GM21825 (cell line): ENCODE measurements around the gene ACOX3.
"Not testable (repeated sequence)": the region's sequence is repeated elsewhere in the genome, so short reads cannot be mapped to it uniquely, and the experiment has no call there.

Source experiments
- ATAC-seq: cut with Tn5 transposase; IDR thresholded peaks from one replicate; pipeline ENCODE4 v1.9.1; 2021; ENCODE audit warnings: mild to moderate bottlenecking, moderate library complexity; ENCODE audit not compliant: unreplicated experiment

The ACOX3 gene

DNA sequence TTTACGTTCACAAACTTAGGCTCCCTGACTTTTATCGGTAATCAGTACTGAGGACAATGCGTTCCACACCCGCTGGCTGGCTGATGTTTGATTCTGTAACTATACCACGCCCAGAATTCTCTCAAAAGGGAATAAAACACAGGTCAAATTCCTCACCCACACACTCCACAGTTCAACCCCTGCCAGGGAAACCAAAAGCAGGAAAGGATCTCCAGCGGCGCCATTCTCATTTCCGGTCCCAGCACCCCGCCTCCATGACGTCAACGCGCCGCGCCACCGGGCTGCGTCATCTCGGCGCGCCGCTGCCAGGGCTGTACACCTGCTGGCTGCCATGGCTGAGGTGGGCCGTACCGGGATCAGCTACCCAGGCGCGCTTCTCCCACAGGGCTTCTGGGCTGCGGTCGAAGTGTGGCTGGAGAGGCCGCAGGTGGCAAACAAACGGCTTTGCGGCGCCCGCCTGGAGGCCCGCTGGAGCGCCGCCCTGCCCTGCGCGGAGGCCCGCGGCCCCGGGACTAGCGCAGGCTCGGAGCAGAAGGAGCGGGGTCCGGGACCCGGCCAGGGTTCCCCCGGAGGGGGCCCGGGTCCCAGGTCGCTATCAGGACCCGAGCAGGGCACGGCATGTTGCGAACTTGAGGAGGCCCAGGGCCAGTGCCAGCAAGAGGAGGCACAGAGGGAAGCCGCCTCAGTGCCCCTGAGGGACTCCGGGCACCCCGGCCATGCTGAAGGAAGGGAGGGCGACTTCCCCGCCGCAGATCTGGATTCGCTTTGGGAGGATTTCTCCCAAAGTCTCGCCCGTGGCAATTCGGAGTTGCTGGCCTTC is at the start of gene ACOX3, which contains the start of gene TRMT44:
Gene ACOX3, minus strand, starts transcription at position 232 of the 820 bp plus-strand sequence. CDS start 24,202 bp downstream, outside the sequence.
Gene TRMT44, plus strand, starts transcription at position 286 of the 820 bp plus-strand sequence. Its CDS starts 46 bp downstream, at position 332.
- ATAC-seq: peak; percentile 82

DNA sequence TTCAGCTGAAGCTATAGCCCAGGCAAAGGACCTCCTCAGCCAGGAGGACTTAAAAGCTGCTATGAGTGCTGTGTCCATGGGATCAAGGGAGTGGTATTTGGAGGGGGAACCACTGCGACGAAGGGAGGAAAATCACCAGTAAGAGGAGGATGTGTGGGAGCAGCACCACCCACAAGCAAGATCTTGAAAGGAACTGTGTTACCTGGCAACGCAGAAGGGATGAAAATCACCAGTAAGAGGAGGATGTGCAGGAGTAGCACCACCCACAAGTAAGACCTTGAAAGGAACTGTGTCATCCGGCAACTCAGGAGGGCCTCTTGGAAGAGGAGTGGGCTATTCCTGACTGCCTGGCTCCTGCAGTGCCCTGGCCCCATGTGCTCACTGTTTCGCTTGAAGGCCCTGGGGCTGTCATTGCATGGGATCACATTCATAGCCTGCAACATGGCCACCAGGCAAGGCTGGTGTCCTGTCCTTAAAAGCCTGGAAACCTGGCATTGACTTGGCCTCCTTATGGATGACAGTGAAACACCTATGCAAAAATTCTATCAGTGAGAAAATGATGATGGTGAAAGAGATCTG is 48.4 kb upstream of the ACOX3 start:
- no peak for ATAC-seq

DNA sequence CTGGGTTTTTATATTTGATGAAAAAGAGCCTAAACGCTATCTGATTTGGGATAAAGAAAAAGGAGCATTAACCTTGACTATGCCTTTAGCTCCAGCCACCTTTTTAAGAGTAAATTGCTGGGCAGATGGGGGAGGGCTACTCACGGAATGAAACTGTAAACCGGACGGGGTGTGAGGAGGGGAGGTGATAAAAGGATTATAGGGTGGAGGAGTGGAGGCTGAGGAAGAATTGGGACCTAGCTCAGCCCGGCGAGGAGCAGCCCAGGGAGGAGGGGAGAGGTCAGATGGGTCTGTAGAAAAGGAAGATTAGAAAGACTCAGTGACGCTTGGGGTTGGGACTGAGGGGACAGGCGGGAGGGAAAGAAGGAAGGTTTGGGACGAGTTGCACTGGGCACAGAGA is 46.1 kb upstream of the ACOX3 start:
- not testable (repeated sequence) for ATAC-seq

DNA sequence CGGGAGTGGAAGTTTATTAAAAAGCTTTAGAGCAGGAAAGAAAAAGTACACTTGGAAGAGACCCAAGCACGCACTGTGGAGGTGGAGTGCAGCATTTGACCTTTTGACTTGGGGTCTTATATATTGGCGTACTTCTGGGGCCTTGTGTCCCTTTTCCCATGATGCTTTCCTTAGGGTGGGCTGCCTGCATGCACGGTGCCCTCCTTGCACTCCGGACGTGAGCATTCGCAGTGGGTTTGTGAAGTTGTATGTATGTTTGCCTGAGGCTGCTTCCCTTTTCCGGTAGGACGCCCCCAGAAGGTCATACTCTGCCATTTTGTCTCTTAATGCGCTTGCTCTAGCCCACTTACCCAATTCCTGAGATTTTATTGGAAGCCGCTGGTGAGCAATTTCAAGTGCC is 39.7 kb upstream of the ACOX3 start:
- no peak for ATAC-seq

DNA sequence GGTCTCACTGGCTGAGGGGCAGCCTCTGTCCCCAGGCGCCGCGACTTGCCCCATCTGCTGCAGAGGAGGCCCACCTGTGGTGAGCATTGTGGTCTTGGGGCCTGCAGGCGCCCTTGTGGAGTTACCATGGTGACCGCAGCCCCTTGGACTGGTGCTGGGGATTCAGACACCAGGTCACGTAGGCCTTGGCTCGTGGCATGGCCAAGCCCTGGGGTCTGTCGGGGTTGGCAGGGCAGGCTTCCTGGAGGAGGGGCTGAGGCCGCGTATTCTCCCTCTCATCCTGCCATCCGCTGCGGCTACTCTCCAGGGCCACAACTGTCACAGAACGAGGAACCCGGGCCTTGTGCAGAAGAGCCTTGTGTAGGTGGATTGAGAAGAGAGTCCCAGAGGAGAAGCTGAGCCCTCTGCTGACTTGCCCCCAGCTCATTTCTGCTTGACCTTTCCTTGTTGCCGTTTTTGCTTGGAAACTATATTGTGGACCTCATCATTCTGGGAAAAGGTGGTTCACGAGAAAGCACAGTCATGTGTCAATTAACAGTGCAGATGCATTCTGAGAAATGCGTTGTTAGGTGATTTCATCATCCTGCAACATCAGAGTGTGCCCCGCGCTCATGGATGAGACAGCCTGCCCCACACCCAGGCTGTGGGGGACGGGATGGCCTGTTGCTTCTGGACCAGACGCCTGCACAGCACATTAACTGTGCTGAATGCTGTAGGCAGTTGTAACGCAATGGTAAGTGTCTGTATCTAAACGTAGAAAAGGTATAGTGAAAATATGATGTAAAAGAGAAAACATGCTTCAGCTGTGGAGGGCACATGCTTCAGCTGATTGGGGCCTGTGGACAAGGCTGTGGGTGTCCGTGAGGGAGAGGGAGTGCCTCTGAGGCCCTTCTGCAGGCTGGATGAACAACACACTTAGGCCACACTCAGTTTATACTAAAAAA is 38.5 kb upstream of the ACOX3 start:
- no peak for ATAC-seq

DNA sequence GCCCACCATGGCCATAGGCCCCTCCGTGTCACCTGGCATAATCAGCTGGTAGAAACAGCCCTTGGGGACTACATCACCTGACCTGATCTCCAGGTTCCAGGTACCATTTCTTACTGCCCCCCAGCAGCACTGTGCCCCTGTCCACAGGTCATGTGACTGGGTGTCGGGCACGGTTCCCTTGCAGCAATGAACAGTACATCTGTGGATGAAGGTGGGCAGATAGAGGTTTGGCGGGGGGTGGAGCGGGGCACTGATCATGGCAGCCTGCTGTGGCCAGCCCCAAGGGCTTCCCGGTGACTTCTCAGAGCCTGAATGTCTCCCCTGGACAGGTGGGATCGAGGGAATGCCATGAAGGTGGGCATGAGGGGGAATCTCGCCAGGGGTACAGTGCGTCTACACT is 37.8 kb upstream of the ACOX3 start:
- no peak for ATAC-seq

DNA sequence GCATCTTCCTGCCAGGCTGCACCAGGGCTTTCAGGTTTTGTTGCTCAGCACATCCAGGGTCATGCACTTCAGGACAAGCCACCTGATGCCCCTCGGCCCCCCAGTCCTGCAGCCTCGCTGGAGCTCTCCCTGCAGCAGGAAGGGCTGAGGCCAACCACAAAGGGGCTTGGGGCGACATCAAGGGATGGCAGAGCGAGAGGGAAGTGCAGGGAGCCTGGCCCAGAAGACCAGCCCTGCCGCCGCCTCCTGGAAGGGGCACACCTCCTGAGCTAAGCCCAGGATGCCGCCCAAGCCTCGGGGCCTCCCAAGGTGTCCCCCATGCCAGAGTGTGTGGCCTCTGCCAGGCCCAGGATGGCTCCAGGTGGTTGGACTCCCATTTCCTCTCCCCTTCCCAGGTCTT is 37.2 kb upstream of the ACOX3 start:
- no peak for ATAC-seq

DNA sequence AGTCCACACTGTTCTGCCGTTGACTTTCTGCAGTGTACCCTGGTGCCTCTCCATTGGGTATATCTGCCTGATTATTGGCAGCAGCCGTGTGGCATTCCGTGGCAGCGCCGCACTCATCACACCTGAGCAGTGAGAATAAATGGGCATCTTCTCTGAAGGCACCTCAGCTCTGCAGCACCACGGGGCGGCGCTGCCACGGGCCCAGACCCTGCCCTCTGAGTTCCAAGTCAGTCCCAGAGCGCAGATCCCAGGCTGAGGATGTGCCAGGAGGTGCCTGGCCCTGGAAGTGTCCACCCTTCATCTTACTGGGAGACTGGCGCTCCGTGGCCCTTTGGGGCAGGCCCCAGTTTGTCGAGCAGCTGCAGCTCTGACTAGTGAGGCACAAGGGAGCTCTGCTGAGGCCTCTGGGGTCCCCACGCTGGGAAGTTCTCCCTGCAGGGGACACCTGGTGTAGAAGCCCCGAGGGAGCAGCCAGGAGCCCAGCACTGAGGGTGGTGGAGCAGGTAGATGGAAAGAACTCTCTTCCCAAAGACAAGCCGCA is 36.6 kb upstream of the ACOX3 start:
- ATAC-seq: no peak

DNA sequence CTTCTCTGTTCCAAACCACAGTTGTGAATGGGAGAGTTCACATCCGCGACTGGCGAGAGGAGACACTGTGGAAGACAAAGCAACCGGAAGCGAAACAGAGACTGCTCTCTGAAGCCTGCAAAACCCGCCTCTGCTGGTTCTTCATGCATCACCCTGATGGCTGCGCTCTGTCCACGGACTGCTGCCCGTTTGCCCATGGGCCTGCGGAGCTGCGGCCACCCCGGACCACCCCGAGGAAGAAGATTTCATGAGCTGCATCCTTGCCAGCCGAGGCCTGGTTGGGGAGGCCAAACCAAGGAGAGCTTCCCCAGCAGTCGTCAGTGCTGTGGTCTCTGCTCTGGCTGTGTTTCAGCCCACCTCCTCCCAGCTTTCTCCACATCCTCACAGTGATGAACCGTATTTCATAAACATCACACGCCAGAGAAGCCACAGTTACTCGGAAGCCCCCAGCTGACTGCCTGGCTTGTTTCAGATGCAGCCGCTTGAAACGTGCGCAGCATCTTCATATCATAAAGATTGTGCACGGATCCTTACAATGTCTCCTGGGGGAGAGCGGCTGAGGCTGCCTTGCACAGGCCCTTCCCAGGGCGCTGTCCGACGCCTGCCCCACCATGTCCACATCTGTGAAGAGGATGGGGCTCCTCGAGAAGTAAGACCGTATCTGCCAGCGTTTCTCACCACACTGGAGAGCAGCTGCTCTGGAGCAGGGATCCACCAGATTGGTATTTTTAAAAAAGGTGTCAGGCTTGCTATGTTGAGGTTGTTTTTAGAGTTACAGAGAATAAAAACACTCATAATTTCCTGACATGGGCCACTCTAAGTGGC is 35.4 kb upstream of the ACOX3 start:
- ATAC-seq: no peak

DNA sequence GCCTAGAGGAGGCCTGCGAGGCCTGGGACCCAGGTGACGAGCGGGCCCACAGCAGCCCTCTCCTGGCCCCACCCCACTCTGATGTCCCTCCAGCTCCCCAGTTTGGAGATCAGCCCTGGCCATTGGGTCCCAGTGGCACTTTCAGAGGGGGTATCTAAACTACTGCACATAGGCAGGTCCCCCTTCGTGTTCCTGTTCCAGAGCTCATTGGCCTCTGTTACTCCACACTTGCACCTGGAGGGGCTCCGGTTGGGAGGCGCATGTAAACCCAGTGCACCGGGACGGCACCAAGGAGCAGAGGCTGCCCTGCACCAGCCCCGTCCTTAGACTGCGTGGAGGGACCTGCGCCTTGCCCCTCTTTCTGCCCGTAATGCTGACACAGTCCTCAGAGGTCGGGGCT is 34.3 kb upstream of the ACOX3 start:
- no peak for ATAC-seq

DNA sequence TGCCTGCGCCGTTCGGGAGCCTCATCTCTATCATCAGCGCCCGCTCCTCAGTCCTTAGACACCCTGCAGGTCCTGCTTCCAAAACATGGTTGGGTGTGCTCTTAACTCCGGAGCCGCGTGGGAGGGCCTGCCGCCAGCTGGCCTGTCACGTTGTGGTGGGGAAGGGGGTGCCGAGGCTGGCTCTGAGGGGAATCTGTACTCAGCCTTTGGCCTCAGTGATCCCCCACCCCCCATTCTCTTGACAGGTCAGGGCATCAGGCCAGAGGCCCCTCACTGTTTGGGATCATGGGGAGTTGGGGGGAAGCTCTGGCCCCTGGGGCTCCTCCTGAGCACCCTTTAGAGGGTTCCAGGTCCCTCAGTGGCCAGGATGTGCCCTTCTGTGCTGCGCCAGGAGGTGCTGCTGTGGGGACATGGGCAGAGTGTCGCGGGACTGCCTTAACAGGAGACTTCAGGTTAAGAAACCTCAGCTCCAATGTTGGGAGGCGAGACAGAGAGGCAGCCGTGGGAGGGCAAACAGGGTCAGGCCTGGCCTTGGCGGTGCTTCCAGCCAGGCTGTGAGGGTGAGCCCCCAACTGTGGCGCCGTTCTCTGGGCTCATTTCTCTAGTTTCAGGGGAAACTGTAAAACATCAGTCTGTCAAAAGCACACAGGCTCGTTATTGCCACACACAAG is 33.5 kb upstream of the ACOX3 start:
- ATAC-seq: no peak

DNA sequence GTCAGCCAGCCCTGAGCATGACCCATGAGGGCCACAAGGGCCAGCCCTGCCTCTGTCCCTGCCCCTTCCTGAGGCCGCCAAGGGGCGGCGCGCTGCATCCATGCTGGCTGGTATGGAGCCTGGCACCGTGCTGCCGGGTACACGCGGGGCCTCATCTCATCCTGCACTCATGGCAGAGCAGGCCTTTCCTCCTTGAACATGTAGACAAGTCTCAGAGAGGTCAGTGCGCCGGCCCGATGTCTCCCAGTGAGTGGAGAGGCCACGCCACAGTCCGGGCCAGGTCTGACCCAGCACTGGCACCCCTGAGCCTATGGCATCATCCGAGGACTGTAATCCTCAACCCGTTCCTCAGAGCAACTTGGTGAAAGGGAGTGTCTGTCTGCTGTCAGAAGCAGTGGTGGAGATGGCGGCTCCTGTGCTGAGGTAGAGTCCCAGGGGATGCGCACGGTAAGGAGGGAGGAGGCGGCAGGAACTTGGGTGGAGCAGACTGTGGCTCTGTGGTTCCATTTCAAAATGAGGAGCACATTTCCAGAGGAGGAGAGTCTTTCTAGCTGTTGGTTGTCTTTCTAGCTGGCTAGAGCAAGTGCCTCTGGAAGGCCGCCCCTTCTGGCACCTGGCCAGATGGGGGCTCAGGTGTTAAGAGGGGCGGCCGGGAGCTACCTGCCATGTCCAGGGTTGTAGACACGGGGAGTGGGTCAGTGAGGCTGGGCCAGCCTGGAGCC is 32.8 kb upstream of the ACOX3 start:
- no peak for ATAC-seq

DNA sequence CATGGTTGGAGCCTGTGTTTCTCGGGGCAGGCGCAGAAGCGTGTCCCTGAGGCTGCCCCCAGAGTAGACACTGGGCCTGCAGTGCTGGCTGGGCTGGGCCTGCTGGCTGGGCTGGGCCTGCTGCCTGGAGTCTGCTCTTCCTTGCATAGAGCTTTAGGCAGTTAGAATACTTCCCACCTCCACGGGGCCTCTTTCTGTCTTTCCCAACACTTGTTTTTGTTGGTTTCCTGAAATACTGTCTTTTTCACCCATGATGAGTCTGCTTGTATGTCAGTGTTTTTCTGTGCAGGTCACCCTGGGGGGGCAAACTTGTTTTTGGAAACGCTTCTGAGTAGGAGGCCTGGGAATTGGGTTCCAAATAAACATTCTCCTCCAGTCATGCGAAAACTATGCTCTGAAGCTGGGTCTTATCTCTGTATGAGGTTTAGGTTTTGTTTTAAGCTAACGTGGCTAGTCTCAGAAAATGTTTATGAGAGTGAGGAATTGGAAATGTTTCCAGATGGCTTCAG is 32.2 kb upstream of the ACOX3 start:
- no peak for ATAC-seq

DNA sequence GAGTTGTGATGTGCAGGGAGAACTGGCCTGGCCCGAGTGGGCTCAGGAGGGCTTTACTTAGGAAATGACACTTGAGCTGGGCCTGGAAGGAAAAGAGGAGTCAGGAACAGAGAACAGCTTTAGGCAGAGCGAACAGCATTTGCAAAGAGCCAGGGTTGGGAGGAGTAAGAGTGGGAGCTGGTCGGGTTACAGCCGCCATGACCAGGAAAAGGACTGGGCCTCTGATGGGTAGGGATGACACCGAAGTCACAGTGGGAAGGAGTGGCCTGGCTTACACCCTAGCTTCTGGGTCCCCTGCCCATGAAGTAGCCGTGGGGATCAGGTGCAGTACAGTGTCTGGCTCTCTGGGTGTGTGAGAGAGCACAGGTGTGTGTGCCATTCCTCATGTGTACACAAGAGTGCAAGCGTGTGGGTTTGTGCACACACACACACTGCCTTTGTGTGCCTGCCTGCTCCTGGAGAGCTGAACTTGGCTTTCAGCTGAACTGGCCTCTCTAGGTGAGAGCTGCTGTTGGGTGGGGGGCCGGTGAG is 31.7 kb upstream of the ACOX3 start:
- no peak for ATAC-seq

DNA sequence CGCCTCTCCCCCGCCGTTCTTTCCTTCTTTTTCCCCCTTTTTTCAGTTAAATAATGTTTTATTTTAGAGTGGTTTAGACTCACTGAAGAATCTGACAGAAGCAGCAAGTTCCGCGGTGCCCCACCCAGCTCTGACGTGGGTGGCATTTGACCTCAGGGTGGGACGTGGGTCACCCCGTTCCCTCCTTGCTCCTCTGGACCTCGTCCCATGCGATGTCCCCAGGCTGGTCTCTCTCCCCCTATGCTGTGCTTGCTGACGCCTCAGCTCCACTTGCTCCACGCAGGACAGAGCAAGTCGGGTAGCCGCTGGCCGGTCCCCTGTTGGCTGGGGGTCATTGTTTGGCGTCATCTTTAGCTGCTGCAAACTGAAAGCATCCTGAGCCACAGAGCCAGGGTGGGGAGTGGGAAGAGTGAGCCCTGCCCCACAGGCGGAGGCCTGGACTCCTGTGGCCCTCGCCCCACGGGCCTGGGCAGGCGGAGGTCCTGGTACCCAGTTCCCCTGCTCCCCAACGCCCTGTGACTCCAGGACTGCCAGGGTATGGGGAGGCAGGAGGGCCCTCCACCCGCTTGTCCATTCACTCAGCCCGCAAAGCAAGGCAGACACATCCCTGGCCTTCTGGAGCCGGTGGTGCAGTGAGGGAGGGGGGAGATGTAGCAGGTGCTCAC is 30.8 kb upstream of the ACOX3 start:
- no peak for ATAC-seq

DNA sequence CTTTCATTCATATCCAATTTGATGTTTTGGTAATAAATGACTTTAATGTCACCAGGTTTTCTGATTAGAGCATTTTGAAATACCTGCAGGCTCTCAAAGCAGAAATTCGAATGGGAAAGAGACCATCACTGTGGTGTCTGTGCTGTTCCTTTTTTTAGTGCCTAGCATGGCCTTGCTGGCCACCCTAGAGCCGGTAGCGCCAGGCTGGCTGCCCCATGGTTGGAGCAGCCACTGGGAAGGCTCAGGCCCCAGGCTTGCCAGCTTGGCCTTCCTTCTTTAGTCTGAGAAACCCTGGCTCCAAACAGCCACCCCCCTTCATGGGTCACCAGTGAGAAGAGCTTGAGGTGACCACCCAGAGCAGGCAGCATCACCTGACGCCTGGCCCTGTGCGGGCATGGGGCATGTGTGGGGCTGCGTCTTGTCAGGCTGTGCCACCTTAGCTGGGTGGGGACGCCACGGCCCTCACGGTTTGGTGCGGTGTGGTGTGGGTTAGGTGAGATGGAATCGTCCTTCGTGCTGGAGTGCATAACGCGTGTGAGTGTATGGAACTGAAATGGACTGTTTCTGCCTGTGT is 30.0 kb upstream of the ACOX3 start:
- ATAC-seq: no peak

DNA sequence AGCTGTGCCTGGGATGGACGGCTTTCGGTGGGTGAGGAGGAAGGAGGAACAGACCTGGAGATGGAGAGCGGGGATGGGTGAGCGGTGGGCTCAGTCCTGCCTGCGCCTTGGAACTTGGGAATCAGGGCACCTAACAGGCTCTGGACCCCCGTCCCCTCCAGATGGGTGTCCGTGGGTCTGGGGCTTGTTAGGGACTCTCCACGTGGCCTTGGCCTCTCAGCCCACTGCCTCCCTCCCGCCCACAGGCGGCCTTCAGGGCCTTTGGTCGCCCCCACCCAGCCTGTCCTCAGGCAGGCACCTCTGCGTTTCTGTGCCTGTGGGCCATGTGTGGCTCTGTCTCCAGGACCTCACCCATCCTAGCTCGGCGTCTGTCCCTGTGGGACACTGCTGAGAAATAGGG is 29.0 kb upstream of the ACOX3 start:
- no peak for ATAC-seq
